ENCODE measurements around the gene VCPKMT.

VCPKMT gene

GRCh38 chr14:50113381-50114035 is 2.9 kb downstream of the VCPKMT start:
- no peaks in the 10 kb centered on the region for H3K9me3 ChIP-seq (ENCODE audit: control insufficient read depth, insufficient read depth, low read length)
- H3K27ac ChIP-seq (ENCODE audit: low read length): no peak overlapping the region
- H3K4me1 ChIP-seq (ENCODE audit: control insufficient read depth, insufficient read depth, low read length): no peaks in the 10 kb centered on the region

GRCh38 chr14:50110323-50111037 is 5.9 kb downstream of the VCPKMT start:
- H3K9me3 ChIP-seq (ENCODE audit: control insufficient read depth, insufficient read depth, low read length): no peaks in the 10 kb centered on the region
- H3K4me3 ChIP-seq (ENCODE audit: low read length): no peak overlapping the region
- no peak for DNase-seq (ENCODE audit: low read depth, low spot score)
- H3K36me3 ChIP-seq (ENCODE audit: control insufficient read depth, insufficient read depth, low read length): peaks cover 12% of the 10 kb centered on the region; the same call in 1 of the 2 replicates
- H3K27me3 ChIP-seq (ENCODE audit: control insufficient read depth, insufficient read depth, low read length): no peaks in the 10 kb centered on the region
- H3K27ac ChIP-seq (ENCODE audit: low read length): no peak overlapping the region
- H3K4me1 ChIP-seq (ENCODE audit: control insufficient read depth, insufficient read depth, low read length): no peaks in the 10 kb centered on the region
- no CpG with 5 or more reads among the region's 4 CpGs for WGBS (ENCODE audit: insufficient coverage, insufficient read length)

More at GRCh38 chr14:50113381-50114035, 2.9 kb downstream of the VCPKMT start:
- WGBS (ENCODE audit: insufficient coverage, insufficient read length): no CpG with 5 or more reads among the region's 4 CpGs
- H3K4me3 ChIP-seq (ENCODE audit: low read length): no peak overlapping the region
- no peaks in the 10 kb centered on the region for H3K27me3 ChIP-seq (ENCODE audit: control insufficient read depth, insufficient read depth, low read length)
- H3K36me3 ChIP-seq (ENCODE audit: control insufficient read depth, insufficient read depth, low read length): peaks cover 12% of the 10 kb centered on the region; the same call in 1 of the 2 replicates
- no peak for DNase-seq (ENCODE audit: low read depth, low spot score)

GRCh38 chr14:50109342-50109741 is 7.0 kb downstream of the VCPKMT start:
- Histone ChIP-seq H3K9me3 (ENCODE audit: control insufficient read depth, insufficient read depth, low read length) (no peaks in the 10 kb centered on the region), H3K27me3 (ENCODE audit: control insufficient read depth, insufficient read depth, low read length) (no peaks in the 10 kb centered on the region), H3K4me3 (ENCODE audit: low read length) (no peak overlapping the region), H3K27ac (ENCODE audit: low read length) (no peak overlapping the region), H3K36me3 (ENCODE audit: control insufficient read depth, insufficient read depth, low read length) (peaks cover 12% of the 10 kb centered on the region; the same call in 1 of the 2 replicates), H3K4me1 (ENCODE audit: control insufficient read depth, insufficient read depth, low read length) (no peaks in the 10 kb centered on the region)
- no peak for DNase-seq (ENCODE audit: low read depth, low spot score)
- WGBS (ENCODE audit: insufficient coverage, insufficient read length): no CpG with 5 or more reads among the region's 6 CpGs

- Histone ChIP-seq H3K27ac (ENCODE audit: low read length) (no peak overlapping the region), H3K4me3 (ENCODE audit: low read length) (no peak overlapping the region)
- WGBS (ENCODE audit: insufficient coverage, insufficient read length): no CpG with 5 or more reads among the region's 2 CpGs
Observed at GRCh38 chr14:50107850-50108249, 8.5 kb downstream of the VCPKMT start.

GRCh38 chr14:50106178-50106577 is 10.2 kb downstream of the VCPKMT start:
- Histone ChIP-seq H3K27me3 (ENCODE audit: control insufficient read depth, insufficient read depth, low read length) (no peaks in the 10 kb centered on the region), H3K9me3 (ENCODE audit: control insufficient read depth, insufficient read depth, low read length) (no peaks in the 10 kb centered on the region), H3K36me3 (ENCODE audit: control insufficient read depth, insufficient read depth, low read length) (peaks cover 4% of the 10 kb centered on the region; the same call in 1 of the 2 replicates), H3K4me3 (ENCODE audit: low read length) (no peak overlapping the region), H3K27ac (ENCODE audit: low read length) (no peak overlapping the region), H3K4me1 (ENCODE audit: control insufficient read depth, insufficient read depth, low read length) (no peaks in the 10 kb centered on the region)
- no peak for DNase-seq (ENCODE audit: low read depth, low spot score)
- WGBS (ENCODE audit: insufficient coverage, insufficient read length): no CpG with 5 or more reads among the region's 4 CpGs

More at GRCh38 chr14:50107850-50108249, 8.5 kb downstream of the VCPKMT start:
- no peak for DNase-seq (ENCODE audit: low read depth, low spot score)
- no peaks in the 10 kb centered on the region for H3K27me3 ChIP-seq (ENCODE audit: control insufficient read depth, insufficient read depth, low read length)
- no peaks in the 10 kb centered on the region for H3K4me1 ChIP-seq (ENCODE audit: control insufficient read depth, insufficient read depth, low read length)
- H3K9me3 ChIP-seq (ENCODE audit: control insufficient read depth, insufficient read depth, low read length): no peaks in the 10 kb centered on the region
- H3K36me3 ChIP-seq (ENCODE audit: control insufficient read depth, insufficient read depth, low read length): peaks cover 10% of the 10 kb centered on the region; the same call in 1 of the 2 replicates

GRCh38 chr14:50103558-50103957 is 12.8 kb downstream of the VCPKMT start:
- Histone ChIP-seq H3K4me3 (ENCODE audit: low read length) (no peak overlapping the region), H3K9me3 (ENCODE audit: control insufficient read depth, insufficient read depth, low read length) (no peaks in the 10 kb centered on the region), H3K27me3 (ENCODE audit: control insufficient read depth, insufficient read depth, low read length) (no peaks in the 10 kb centered on the region), H3K4me1 (ENCODE audit: control insufficient read depth, insufficient read depth, low read length) (no peaks in the 10 kb centered on the region), H3K36me3 (ENCODE audit: control insufficient read depth, insufficient read depth, low read length) (no peaks in the 10 kb centered on the region), H3K27ac (ENCODE audit: low read length) (no peak overlapping the region)
- WGBS (ENCODE audit: insufficient coverage, insufficient read length): no CpG with 5 or more reads among the region's 6 CpGs
- DNase-seq (ENCODE audit: low read depth, low spot score): no peak

GRCh38 chr14:50101417-50101816 is 15.0 kb downstream of the VCPKMT start:
- Histone ChIP-seq H3K27ac (ENCODE audit: low read length) (no peak overlapping the region), H3K4me1 (ENCODE audit: control insufficient read depth, insufficient read depth, low read length) (no peaks in the 10 kb centered on the region)
- WGBS (ENCODE audit: insufficient coverage, insufficient read length): no CpG with 5 or more reads among the region's 7 CpGs

GRCh38 chr14:50100805-50101204 is 15.6 kb downstream of the VCPKMT start:
- Histone ChIP-seq H3K36me3 (ENCODE audit: control insufficient read depth, insufficient read depth, low read length) (no peaks in the 10 kb centered on the region), H3K4me1 (ENCODE audit: control insufficient read depth, insufficient read depth, low read length) (no peaks in the 10 kb centered on the region), H3K9me3 (ENCODE audit: control insufficient read depth, insufficient read depth, low read length) (no peaks in the 10 kb centered on the region), H3K27me3 (ENCODE audit: control insufficient read depth, insufficient read depth, low read length) (no peaks in the 10 kb centered on the region), H3K4me3 (ENCODE audit: low read length) (no peak overlapping the region), H3K27ac (ENCODE audit: low read length) (no peak overlapping the region)
- WGBS (ENCODE audit: insufficient coverage, insufficient read length): no CpG with 5 or more reads among the region's 2 CpGs
- no peak for DNase-seq (ENCODE audit: low read depth, low spot score)

More at GRCh38 chr14:50101417-50101816, 15.0 kb downstream of the VCPKMT start:
- DNase-seq (ENCODE audit: low read depth, low spot score): no peak
- Histone ChIP-seq H3K4me3 (ENCODE audit: low read length) (no peak overlapping the region), H3K27me3 (ENCODE audit: control insufficient read depth, insufficient read depth, low read length) (no peaks in the 10 kb centered on the region), H3K9me3 (ENCODE audit: control insufficient read depth, insufficient read depth, low read length) (no peaks in the 10 kb centered on the region), H3K36me3 (ENCODE audit: control insufficient read depth, insufficient read depth, low read length) (no peaks in the 10 kb centered on the region)

- DNase-seq (ENCODE audit: low read depth, low spot score): no peak
- no CpG with 5 or more reads among the region's 4 CpGs for WGBS (ENCODE audit: insufficient coverage, insufficient read length)
- H3K36me3 ChIP-seq (ENCODE audit: control insufficient read depth, insufficient read depth, low read length): no peaks in the 10 kb centered on the region
- H3K4me1 ChIP-seq (ENCODE audit: control insufficient read depth, insufficient read depth, low read length): no peaks in the 10 kb centered on the region
- H3K4me3 ChIP-seq (ENCODE audit: low read length): no peak overlapping the region
- no peak overlapping the region for H3K27ac ChIP-seq (ENCODE audit: low read length)
- no peaks in the 10 kb centered on the region for H3K27me3 ChIP-seq (ENCODE audit: control insufficient read depth, insufficient read depth, low read length)
- H3K9me3 ChIP-seq (ENCODE audit: control insufficient read depth, insufficient read depth, low read length): no peaks in the 10 kb centered on the region
Observed at GRCh38 chr14:50099335-50099734, 17.0 kb downstream of the VCPKMT start.

- Histone ChIP-seq H3K27ac (ENCODE audit: low read length) (no peak overlapping the region), H3K4me1 (ENCODE audit: control insufficient read depth, insufficient read depth, low read length) (no peaks in the 10 kb centered on the region), H3K36me3 (ENCODE audit: control insufficient read depth, insufficient read depth, low read length) (no peaks in the 10 kb centered on the region), H3K4me3 (ENCODE audit: low read length) (no peak overlapping the region), H3K27me3 (ENCODE audit: control insufficient read depth, insufficient read depth, low read length) (no peaks in the 10 kb centered on the region), H3K9me3 (ENCODE audit: control insufficient read depth, insufficient read depth, low read length) (no peaks in the 10 kb centered on the region)
- WGBS (ENCODE audit: insufficient coverage, insufficient read length): no CpG with 5 or more reads among the region's 1 CpG
- DNase-seq (ENCODE audit: low read depth, low spot score): no peak
Observed at GRCh38 chr14:50095895-50096294, 20.5 kb downstream of the VCPKMT start.
